BLaER1 (cell line): Measurements from ENCODE around the gene IFIT5.

Source experiments
- H3K27ac ChIP-seq: shearing (Covaris generic); formaldehyde crosslinking; 2 replicates; pipeline ENCODE4 v1.8.1; 2022
- H3K27me3 ChIP-seq: shearing (Covaris generic); formaldehyde crosslinking; 2 replicates; pipeline ENCODE4 v1.8.1; 2022
- H3K36me3 ChIP-seq: shearing (Covaris generic); formaldehyde crosslinking; 2 replicates; pipeline ENCODE4 v1.8.1; 2022
- H3K4me1 ChIP-seq: shearing (Covaris generic); formaldehyde crosslinking; 2 replicates; pipeline ENCODE4 v1.8.1; 2022
- H3K4me2 ChIP-seq: shearing (Covaris generic); formaldehyde crosslinking; 2 replicates; pipeline ENCODE4 v1.8.1; 2022
- H3K4me3 ChIP-seq: shearing (Covaris generic); formaldehyde crosslinking; 2 replicates; pipeline ENCODE4 v1.8.1; 2022
- H3K9ac ChIP-seq: shearing (Covaris generic); formaldehyde crosslinking; 2 replicates; pipeline ENCODE4 v1.8.1; 2022
- H3K9me3 ChIP-seq: shearing (Covaris generic); formaldehyde crosslinking; 2 replicates; pipeline ENCODE4 v1.8.1; 2022
- H4K20me1 ChIP-seq: shearing (Covaris generic); formaldehyde crosslinking; 2 replicates; pipeline ENCODE4 v1.8.1; 2022
- Cebpa-rat ChIP-seq: shearing (Covaris generic); IDR thresholded peaks from 2 replicates; pipeline ENCODE4 v1.8.1; 2022

IFIT5 gene

DNA sequence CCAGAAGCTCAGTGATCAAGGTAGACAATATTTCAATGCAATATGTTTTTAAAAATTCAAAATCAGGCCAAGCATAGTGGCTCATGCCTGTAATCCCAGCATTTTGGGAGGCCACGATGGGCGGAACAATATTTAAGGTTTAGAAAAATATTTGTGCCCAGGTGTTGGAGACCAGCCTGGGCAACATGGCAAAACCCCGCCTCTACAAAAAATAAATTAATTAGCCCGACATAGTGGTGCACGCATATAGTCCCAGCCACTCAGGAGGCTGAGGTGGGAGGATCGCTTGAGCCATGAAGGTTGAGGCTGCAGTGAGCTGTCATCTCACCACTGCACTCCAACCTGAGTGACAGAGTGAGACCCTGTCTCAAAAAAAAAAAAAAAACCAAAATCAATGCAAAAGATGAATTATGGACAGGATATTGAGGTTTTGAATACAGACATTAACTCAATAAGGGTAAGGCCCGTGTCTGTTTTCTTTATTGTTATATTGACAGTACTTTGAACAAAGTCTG lies 913 bp upstream of the IFIT5 start:
- no peak for TF ChIP-seq Cebpa-rat
- Histone ChIP-seq H3K36me3 (peaks cover 19% of the 10 kb centered on the region), H3K9ac (peak overlapping the region; percentile 90), H3K27me3 (no peaks in the 10 kb centered on the region), H3K4me1 (peaks cover 43% of the 10 kb centered on the region), H3K4me2 (peak overlapping the region; percentile 94), H3K9me3 (peaks cover 12% of the 10 kb centered on the region), H3K27ac (peak overlapping the region; percentile 92; the same call in 1 of the 2 replicates), H4K20me1 (peaks cover 20% of the 10 kb centered on the region), H3K4me3 (peak overlapping the region; percentile 90)

DNA sequence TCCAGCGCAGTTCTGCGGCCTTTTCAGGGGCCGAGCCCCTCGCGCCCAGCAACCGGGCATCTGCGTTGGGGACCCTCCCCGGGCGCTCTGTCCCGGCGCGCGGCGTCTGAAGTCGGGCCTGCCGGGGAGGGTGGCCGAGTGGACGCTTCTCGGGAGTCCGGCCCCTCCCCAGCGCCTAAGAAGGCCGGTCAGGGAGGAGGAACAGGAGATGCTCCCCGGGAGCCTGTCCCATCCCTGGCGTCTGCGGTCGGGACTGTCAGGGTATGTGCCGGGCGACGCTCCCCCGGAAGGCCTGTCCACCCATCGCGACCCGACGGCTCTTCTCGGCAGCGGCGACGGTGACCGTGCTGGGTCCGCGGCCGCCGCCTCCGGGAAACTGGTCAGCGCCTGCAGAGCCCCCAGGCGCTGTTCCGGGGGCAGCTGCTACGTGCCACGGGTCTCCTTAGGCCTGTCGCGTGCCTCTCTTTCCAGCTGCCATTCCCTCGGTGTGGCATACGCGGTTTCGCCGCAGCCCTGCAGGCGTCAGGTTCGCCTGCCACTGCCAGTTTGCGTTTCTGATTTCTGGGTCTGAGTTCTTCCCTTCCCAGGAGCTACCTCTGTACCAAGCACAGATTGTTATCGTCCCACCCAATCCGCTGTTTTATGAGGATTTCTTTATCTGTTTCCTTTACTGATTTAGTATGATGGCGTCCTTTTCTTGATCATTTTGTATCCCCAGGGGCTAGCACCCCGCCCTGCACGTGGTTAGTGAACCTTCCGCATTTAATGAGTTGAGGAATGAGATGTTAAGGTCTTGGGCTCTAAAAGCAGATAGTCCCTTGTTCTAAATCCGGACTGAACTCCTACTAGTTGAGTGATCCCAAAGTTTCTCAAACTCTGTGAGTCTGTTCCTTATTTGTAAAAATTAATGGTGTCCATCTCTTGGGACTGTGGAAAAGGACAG lies 782 bp downstream of the IFIT5 start:
- Histone ChIP-seq H3K9me3 (peaks cover 12% of the 10 kb centered on the region), H4K20me1 (peaks cover 33% of the 10 kb centered on the region), H3K36me3 (peaks cover 20% of the 10 kb centered on the region), H3K27me3 (no peaks in the 10 kb centered on the region), H3K4me2 (peak overlapping the region; percentile 94), H3K27ac (peak overlapping the region; percentile 92), H3K9ac (peak overlapping the region; percentile 90), H3K4me3 (peak overlapping the region; percentile 90), H3K4me1 (peaks cover 53% of the 10 kb centered on the region)
- TF ChIP-seq Cebpa-rat = no peak

- Histone ChIP-seq H3K4me3 (no peak overlapping the region), H3K27me3 (no peaks in the 10 kb centered on the region), H3K9me3 (peaks cover 12% of the 10 kb centered on the region), H3K27ac (no peak overlapping the region), H3K4me2 (peak overlapping the region; percentile 94), H3K4me1 (peaks cover 53% of the 10 kb centered on the region), H3K9ac (no peak overlapping the region), H4K20me1 (peaks cover 46% of the 10 kb centered on the region), H3K36me3 (peaks cover 33% of the 10 kb centered on the region)
- no peak for TF ChIP-seq Cebpa-rat
These were observed 2.1 kb downstream of the IFIT5 start for GRCh38 chr10:89416465-89416864.

- Histone ChIP-seq H3K27ac (no peak overlapping the region), H3K9ac (no peak overlapping the region)
These were observed 5.2 kb downstream of the IFIT5 start for GRCh38 chr10:89419548-89419947.

GRCh38 chr10:89421018-89421476 lies 6.7 kb downstream of the IFIT5 start:
- no peak overlapping the region for H3K9ac ChIP-seq
- H3K27ac ChIP-seq = no peak overlapping the region
- H3K9me3 ChIP-seq = no peaks in the 10 kb centered on the region
- no peak for TF ChIP-seq Cebpa-rat
- peaks cover 59% of the 10 kb centered on the region for H4K20me1 ChIP-seq
- no peak overlapping the region for H3K4me3 ChIP-seq
- H3K36me3 ChIP-seq = peaks cover 31% of the 10 kb centered on the region
- no peak overlapping the region for H3K4me2 ChIP-seq
- H3K4me1 ChIP-seq = peaks cover 31% of the 10 kb centered on the region
- no peaks in the 10 kb centered on the region for H3K27me3 ChIP-seq

More at GRCh38 chr10:89419548-89419947, 5.2 kb downstream of the IFIT5 start:
- Histone ChIP-seq H3K4me2 (peak overlapping the region; percentile 50; the same call in 1 of the 2 replicates), H3K4me3 (no peak overlapping the region), H3K27me3 (no peaks in the 10 kb centered on the region), H3K9me3 (no peaks in the 10 kb centered on the region), H3K36me3 (peaks cover 31% of the 10 kb centered on the region), H4K20me1 (peaks cover 59% of the 10 kb centered on the region), H3K4me1 (peaks cover 38% of the 10 kb centered on the region)
- no peak for TF ChIP-seq Cebpa-rat

- TF ChIP-seq Cebpa-rat = no peak
- Histone ChIP-seq H3K27ac (no peak overlapping the region), H3K4me3 (no peak overlapping the region), H3K4me1 (no peaks in the 10 kb centered on the region), H3K27me3 (no peaks in the 10 kb centered on the region), H3K9me3 (no peaks in the 10 kb centered on the region), H3K4me2 (no peak overlapping the region), H4K20me1 (peaks cover 27% of the 10 kb centered on the region; the same call in 1 of the 2 replicates), H3K36me3 (peaks cover 16% of the 10 kb centered on the region), H3K9ac (no peak overlapping the region)
These were observed 10.6 kb downstream of the IFIT5 start for GRCh38 chr10:89425000-89425399.

- Histone ChIP-seq H3K4me3 (no peak overlapping the region), H3K4me1 (no peaks in the 10 kb centered on the region), H3K9me3 (no peaks in the 10 kb centered on the region), H3K9ac (no peak overlapping the region), H3K27ac (no peak overlapping the region), H3K27me3 (no peaks in the 10 kb centered on the region), H4K20me1 (peaks cover 14% of the 10 kb centered on the region; the same call in 1 of the 2 replicates), H3K36me3 (peaks cover 4% of the 10 kb centered on the region), H3K4me2 (no peak overlapping the region)
- no peak for TF ChIP-seq Cebpa-rat
These were observed 12.0 kb downstream of the IFIT5 start for GRCh38 chr10:89426230-89426868.

DNA sequence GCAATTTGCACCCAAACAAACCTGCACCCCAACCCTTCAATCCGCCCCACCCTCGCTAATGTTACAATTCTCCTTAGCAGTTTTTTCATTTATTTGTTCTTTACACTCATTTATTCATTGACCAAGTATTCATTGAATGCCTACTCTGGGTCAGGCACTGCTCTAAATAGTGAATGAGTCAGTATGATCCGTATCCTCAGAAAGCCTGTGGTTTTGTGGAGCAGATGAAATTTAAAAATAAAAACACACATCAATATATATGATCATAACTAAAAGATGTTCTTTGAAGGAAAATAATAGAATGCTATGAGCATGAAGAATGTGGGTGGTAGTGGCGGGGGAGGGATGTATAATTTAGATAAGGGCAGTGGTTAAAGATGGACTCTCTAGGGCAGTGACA lies 13.3 kb downstream of the IFIT5 start:
- Histone ChIP-seq H3K27me3 (no peaks in the 10 kb centered on the region), H3K9me3 (no peaks in the 10 kb centered on the region), H3K4me3 (no peak overlapping the region), H3K4me1 (no peaks in the 10 kb centered on the region), H3K36me3 (no peaks in the 10 kb centered on the region), H3K4me2 (no peak overlapping the region), H3K9ac (no peak overlapping the region), H4K20me1 (0 out of 2 replicates have a peak, but pooled peaks cover 2% of the 10 kb centered on the region), H3K27ac (no peak overlapping the region)
- no peak for TF ChIP-seq Cebpa-rat

GRCh38 chr10:89428877-89429276 lies 14.5 kb downstream of the IFIT5 start:
- Histone ChIP-seq H3K4me1 (no peaks in the 10 kb centered on the region), H3K27me3 (no peaks in the 10 kb centered on the region), H3K36me3 (no peaks in the 10 kb centered on the region), H3K9me3 (no peaks in the 10 kb centered on the region), H3K4me2 (no peak overlapping the region), H3K27ac (no peak overlapping the region), H3K4me3 (no peak overlapping the region), H3K9ac (no peak overlapping the region), H4K20me1 (no peaks in the 10 kb centered on the region)
- TF ChIP-seq Cebpa-rat = no peak
